GM12874 (cell line): ENCODE results near the gene PIP5KL1.

Experiments
- CTCF ChIP-seq: IDR thresholded peaks from 2 replicates; pipeline ENCODE4 v1.5.1; 2011; ENCODE audit warnings: low read depth, mild to moderate bottlenecking, control low read depth, low read length, moderate library complexity; ENCODE audit not compliant: insufficient read depth

The PIP5KL1 gene

GRCh38 chr9:127976498-127976897 lies 45.9 kb upstream of the PIP5KL1 start:
- no peak for TF ChIP-seq CTCF

GRCh38 chr9:127975376-127976315 lies 45.1 kb upstream of the PIP5KL1 start:
- no peak for TF ChIP-seq CTCF

GRCh38 chr9:127974769-127975261 lies 44.2 kb upstream of the PIP5KL1 start:
- TF ChIP-seq CTCF, result no peak

- no peak for TF ChIP-seq CTCF
These were observed 43.6 kb upstream of the PIP5KL1 start for GRCh38 chr9:127974001-127974768.

- no peak for TF ChIP-seq CTCF
These were observed 42.8 kb upstream of the PIP5KL1 start for GRCh38 chr9:127973169-127974000.

- TF ChIP-seq CTCF, result no peak
These were observed 41.8 kb upstream of the PIP5KL1 start for GRCh38 chr9:127972236-127972871.
